HAP-1 (cell line): ENCODE measurements around the gene DMGDH.

ENCODE experiments used
- DNase-seq, 2 experiments: peaks; one replicate each; pipeline ENCODE4 v3.0.0-alpha.2; 2016 to 2020; ENCODE audit warnings: low spot score in 2 of 2
- H3K27me3 ChIP-seq: fragments of 250-450 bp; sonication (Bioruptor Pico); 2 replicates; pipeline ENCODE4 v1.5.1; 2020; ENCODE audit warnings: low read depth, mild to moderate bottlenecking, moderate library complexity
- H3K36me3 ChIP-seq: fragments of 250-450 bp; sonication (Bioruptor Pico); replicated peaks from 2 replicates; pipeline ENCODE4 v1.5.1; 2020; ENCODE audit warnings: mild to moderate bottlenecking
- H3K4me1 ChIP-seq: fragments of 250-450 bp; sonication (Bioruptor Pico); 2 replicates; pipeline ENCODE4 v1.5.1; 2020; ENCODE audit warnings: mild to moderate bottlenecking
- H3K4me3 ChIP-seq: fragments of 250-450 bp; sonication (Bioruptor Pico); 2 replicates; pipeline ENCODE4 v1.5.1; 2020; ENCODE audit warnings: mild to moderate bottlenecking, moderate library complexity
- H3K9me3 ChIP-seq: fragments of 250-450 bp; sonication (Bioruptor Pico); 2 replicates; pipeline ENCODE4 v1.5.1; 2020; ENCODE audit warnings: mild to moderate bottlenecking, moderate library complexity
- in situ Hi-C: fragments of 300-500 bp; cut with MboI; formaldehyde crosslinking; loops from 3 replicates; pipeline ENCODE4 v1.14.3; 2020; ENCODE audit warnings: low sequenced_read_pairs, inconsistent platforms, mixed read lengths

Gene DMGDH

DNA sequence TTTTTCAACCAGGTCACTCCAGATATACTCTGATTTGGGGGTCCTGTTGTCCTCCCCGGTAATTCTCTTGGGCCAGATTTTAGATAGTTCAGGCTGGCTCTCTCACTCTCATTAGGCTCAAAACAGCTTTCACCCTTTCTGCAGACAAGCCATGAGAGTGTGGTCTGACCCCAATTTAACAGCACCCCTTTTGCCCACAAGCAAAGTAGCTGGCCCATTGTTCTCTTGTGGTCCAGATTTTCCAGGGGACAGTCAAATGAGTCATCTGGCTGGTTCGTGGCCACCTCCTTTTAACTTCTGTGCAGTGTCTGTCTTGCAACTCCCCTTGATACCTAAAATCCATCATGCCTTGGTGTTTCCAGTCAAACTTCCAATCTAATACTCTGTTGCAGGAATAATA, 16.6 kb upstream of the DMGDH start:
- H3K27me3 ChIP-seq: no peaks in the 10 kb centered on the region
- no peak overlapping the region for H3K4me3 ChIP-seq
- H3K4me1 ChIP-seq: no peaks in the 10 kb centered on the region
- DNase-seq: no peak
- H3K9me3 ChIP-seq: no peaks in the 10 kb centered on the region
- H3K36me3 ChIP-seq: no peaks in the 10 kb centered on the region
- in situ Hi-C loops: no loop called here

DNA sequence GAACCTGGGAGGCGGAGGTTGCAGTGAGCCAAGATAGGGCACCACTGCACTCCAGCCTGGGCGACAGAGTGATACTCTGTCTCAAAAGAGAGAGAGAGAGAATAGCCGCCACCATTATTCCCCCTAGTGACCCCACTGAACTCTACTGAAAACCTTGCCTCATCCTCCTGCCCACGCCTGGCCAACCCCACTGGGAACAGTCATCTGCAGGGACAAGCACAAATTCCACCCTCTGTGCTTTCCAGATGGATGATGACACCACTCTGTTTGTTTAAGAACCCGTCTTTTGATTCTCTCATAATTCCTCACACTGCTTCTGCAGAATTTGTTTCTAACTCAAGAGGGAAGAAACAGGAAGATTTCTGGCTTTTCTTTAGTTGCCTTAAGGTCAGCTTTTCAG, 12.3 kb upstream of the DMGDH start:
- H3K36me3 ChIP-seq: no peaks in the 10 kb centered on the region
- in situ Hi-C loops: no loop called here
- no peaks in the 10 kb centered on the region for H3K9me3 ChIP-seq
- H3K4me1 ChIP-seq: no peaks in the 10 kb centered on the region
- no peak overlapping the region for H3K4me3 ChIP-seq
- DNase-seq: no peak
- H3K27me3 ChIP-seq: no peaks in the 10 kb centered on the region

GRCh38 chr5:79080804-79081203, 11.3 kb upstream of the DMGDH start:
- Histone ChIP-seq H3K4me3 (no peak overlapping the region), H3K9me3 (no peaks in the 10 kb centered on the region), H3K36me3 (no peaks in the 10 kb centered on the region), H3K4me1 (no peaks in the 10 kb centered on the region), H3K27me3 (no peaks in the 10 kb centered on the region)
- no peak for DNase-seq
- in situ Hi-C loops: no loop called here

DNA sequence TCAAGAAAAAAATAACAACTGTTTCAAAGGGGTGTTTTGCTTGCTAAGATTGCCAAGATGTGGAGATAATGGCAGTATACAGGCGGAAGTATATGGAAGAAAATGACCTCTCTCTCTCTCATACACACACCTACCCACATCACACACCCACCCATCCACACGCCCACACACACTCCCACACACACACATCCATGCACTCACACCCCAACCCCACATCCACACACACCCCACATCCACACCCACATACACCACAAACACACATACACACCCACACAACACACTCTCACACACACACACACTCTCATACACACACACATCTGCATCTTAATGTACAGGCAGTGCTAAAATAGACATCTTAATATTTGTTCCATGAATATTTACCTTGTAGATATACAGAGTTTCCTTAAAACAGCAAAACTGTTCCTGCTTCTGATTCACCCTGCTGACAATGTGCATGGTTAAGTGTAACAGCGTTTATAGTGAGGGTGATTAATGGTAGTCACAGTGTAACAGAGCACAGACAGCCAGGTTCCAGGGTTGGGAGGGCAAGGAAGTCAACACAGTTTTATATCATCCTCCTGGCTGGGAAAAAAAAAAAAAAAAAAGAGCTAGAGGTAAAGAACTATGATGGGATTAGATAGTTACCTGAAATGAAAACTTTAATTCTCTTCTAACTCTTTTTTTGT, 8.3 kb upstream of the DMGDH start:
- no peaks in the 10 kb centered on the region for H3K4me1 ChIP-seq
- H3K9me3 ChIP-seq: no peaks in the 10 kb centered on the region
- H3K27me3 ChIP-seq: no peaks in the 10 kb centered on the region
- DNase-seq: no peak
- no peaks in the 10 kb centered on the region for H3K36me3 ChIP-seq
- in situ Hi-C loops: no loop called here
- H3K4me3 ChIP-seq: no peak overlapping the region

DNA sequence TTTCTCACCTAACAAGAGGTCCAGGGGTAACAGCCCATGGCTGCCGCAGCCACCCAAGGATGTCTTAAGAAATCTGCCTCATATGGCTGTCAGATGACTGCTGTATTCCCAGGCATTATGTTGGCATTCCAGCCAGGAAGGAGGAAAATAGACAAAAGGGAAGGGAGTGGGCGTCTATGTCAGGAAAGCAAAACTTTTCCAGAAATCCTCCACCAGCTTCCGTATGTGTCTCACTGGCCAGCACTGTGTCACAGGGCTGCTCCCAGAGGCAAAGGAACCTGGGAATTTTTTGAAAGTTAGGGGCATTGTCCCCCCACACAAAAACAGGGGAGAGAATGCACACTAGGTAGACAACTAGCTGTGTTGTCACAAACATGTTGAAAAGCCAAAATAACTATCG, 7.3 kb upstream of the DMGDH start:
- no peaks in the 10 kb centered on the region for H3K27me3 ChIP-seq
- no peaks in the 10 kb centered on the region for H3K36me3 ChIP-seq
- in situ Hi-C loops: no loop called here
- H3K4me3 ChIP-seq: no peak overlapping the region
- no peak for DNase-seq
- H3K9me3 ChIP-seq: no peaks in the 10 kb centered on the region
- no peaks in the 10 kb centered on the region for H3K4me1 ChIP-seq

DNA sequence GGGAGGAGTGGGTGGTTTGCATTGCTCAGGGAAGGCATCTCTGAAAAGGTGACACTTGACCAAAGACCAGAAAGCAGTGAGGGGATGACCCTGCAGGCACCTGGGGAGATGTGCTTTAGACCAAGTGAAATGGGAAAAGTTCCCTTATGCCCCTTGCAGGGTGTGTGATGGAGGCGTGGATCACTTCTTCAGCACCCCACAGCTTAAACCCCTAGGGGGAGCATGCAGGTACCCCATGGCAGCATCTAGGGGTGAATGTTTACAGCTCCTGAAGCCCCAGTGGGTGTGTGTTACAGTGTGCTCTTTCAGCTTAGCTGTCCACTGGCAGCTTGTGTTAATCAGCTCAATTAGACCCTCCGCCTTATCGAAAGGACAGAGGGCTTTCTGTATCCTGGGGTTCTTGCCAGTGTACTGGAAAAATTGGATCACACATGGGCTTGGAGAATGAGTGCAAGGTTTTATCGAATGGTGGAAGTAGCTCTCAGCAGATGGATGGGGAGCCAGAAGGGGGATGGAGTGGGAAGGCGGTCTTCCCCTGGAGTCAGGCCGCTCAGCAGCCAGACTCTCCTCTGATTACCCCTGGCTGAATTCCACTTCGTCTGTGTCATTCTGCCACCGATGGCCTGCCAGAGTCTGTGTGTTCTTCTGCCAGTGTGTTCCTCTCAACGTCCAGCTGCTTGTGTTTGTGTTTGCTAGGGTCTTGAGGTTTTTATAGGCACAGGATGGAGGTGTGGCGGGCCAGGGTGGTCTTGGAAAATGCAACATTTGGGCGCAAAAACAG, 6.4 kb upstream of the DMGDH start:
- DNase-seq: no peak
- Histone ChIP-seq H3K27me3 (no peaks in the 10 kb centered on the region), H3K36me3 (no peaks in the 10 kb centered on the region), H3K4me1 (no peaks in the 10 kb centered on the region), H3K9me3 (no peaks in the 10 kb centered on the region), H3K4me3 (no peak overlapping the region)
- in situ Hi-C loops: no loop called here

DNA sequence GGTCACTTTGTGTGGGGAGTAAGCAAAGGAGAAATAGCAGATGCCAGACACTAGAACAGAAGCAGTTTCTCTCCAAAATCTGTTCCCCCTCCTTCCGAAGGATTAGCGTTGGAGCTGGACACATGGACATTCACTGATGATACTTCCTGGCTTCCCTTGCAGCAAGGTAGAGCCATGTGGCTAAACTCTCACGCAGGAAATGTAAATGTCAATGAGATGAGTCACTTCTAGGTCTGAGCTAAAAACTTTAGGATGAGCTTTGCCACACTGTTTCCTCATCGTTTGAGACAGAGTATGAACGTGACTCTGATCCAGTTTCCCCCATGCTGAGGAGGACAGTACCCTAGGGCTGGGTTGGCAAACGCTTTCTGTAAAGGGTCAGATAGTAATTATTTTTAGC, 5.2 kb upstream of the DMGDH start:
- H3K4me3 ChIP-seq: no peak overlapping the region
- no peaks in the 10 kb centered on the region for H3K9me3 ChIP-seq
- no peaks in the 10 kb centered on the region for H3K27me3 ChIP-seq
- H3K36me3 ChIP-seq: no peaks in the 10 kb centered on the region
- in situ Hi-C loops: no loop called here
- no peaks in the 10 kb centered on the region for H3K4me1 ChIP-seq
- no peak for DNase-seq

DNA sequence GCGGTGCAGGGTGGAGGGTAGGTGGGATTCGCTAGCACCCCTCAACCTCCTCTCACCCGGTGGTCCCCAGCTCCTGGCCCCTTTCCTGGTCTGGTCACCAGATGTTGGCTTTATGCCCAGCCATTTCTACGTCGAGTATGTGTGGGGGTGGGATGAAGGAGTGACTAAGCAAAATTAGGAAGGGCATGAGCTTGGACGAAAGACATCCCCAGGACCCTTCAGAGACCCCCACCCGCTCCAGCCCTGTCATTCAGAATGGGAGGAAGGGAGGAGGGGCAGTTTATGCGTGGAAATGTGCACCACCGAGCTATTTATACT, 835 bp upstream of the DMGDH start:
- Histone ChIP-seq H3K36me3 (no peaks in the 10 kb centered on the region), H3K4me3 (no peak overlapping the region), H3K4me1 (no peaks in the 10 kb centered on the region), H3K9me3 (no peaks in the 10 kb centered on the region), H3K27me3 (no peaks in the 10 kb centered on the region)
- DNase-seq: no peak
- in situ Hi-C loops: no loop called here

- Histone ChIP-seq H3K27me3 (no peaks in the 10 kb centered on the region; the same call in 1 of the 2 replicates), H3K4me1 (no peaks in the 10 kb centered on the region), H3K36me3 (no peaks in the 10 kb centered on the region), H3K9me3 (no peaks in the 10 kb centered on the region), H3K4me3 (no peak overlapping the region)
- DNase-seq: no peak
- in situ Hi-C loops: no loop called here
Measured at GRCh38 chr5:79062436-79062835, 7.0 kb downstream of the DMGDH start.

GRCh38 chr5:79059674-79060073, 9.8 kb downstream of the DMGDH start:
- no peaks in the 10 kb centered on the region for H3K9me3 ChIP-seq

DNA sequence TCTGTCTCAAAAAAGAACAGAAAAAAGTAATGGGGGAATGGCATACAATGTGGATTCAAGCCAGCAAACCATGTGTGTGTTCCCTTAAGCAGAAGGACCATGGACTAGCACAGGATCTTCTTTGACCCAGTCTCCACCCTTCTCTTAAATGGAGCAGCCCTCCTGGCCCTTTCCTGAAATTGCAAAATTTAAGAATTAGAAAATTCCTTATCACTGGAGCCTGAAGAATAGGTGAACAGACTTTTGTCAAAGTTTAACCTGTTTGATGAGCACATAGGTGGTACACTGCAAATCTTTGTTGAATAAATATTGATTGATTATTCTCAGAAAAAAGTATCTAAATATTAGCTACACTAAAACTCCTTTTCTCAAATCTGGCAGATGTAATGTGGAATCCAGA, 12.6 kb downstream of the DMGDH start:
- in situ Hi-C loops: no loop called here
- Histone ChIP-seq H3K4me3 (no peak overlapping the region), H3K27me3 (no peaks in the 10 kb centered on the region; the same call in 1 of the 2 replicates), H3K9me3 (no peaks in the 10 kb centered on the region; the same call in 1 of the 2 replicates), H3K4me1 (no peaks in the 10 kb centered on the region), H3K36me3 (no peaks in the 10 kb centered on the region)
- no peak for DNase-seq

More at GRCh38 chr5:79059674-79060073, 9.8 kb downstream of the DMGDH start:
- no peaks in the 10 kb centered on the region for H3K4me1 ChIP-seq
- no peak overlapping the region for H3K4me3 ChIP-seq
- in situ Hi-C loops: no loop called here
- H3K36me3 ChIP-seq: no peaks in the 10 kb centered on the region
- no peaks in the 10 kb centered on the region; the same call in 1 of the 2 replicates for H3K27me3 ChIP-seq
- DNase-seq: no peak

- Histone ChIP-seq H3K27me3 (no peaks in the 10 kb centered on the region; the same call in 1 of the 2 replicates), H3K9me3 (no peaks in the 10 kb centered on the region; the same call in 1 of the 2 replicates), H3K36me3 (no peaks in the 10 kb centered on the region), H3K4me1 (no peaks in the 10 kb centered on the region), H3K4me3 (no peak overlapping the region)
- in situ Hi-C loops: no loop called here
- DNase-seq: no peak
Measured at GRCh38 chr5:79055017-79055416, 14.5 kb downstream of the DMGDH start.

DNA sequence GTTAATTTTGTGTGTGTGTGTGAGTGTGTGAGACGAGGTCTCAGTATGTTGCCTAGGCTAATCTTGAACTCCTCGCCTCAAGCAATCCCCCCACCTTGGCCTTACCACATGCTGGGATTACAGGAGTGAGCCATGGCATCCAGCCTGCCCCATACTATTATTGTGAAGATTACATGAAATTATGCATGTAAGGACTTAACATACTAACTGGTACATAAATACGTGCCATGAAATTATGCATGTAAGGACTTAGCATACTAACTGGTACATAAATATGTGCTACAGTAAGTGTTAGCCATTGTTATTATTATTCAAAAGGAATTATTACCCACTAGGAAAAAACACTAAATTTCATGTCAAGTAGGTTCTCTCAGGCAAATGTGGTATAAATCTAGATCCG, 16.2 kb downstream of the DMGDH start:
- no peaks in the 10 kb centered on the region; the same call in 1 of the 2 replicates for H3K9me3 ChIP-seq
- H3K4me3 ChIP-seq: no peak overlapping the region
- no peaks in the 10 kb centered on the region for H3K4me1 ChIP-seq
- H3K27me3 ChIP-seq: no peaks in the 10 kb centered on the region
- DNase-seq: no peak
- in situ Hi-C loops: no loop called here
- no peaks in the 10 kb centered on the region for H3K36me3 ChIP-seq

DNA sequence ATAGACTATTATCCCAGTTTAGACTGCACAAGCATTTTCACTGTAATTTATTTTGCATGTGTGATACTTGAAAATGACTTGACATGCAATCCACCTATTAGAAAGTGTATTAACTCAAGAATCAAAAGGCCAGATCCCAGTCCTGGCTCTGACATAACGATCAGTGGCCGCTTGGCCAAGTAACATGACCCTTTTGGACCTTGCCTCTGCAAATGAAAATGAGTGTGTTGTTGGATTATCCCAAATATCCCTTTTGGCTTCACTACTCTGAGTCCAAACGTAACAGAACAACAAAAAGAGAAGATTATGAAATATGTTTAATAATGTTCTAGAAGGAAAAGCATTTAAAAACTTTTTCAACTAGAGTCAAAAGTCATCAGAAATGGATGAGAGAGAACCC, 19.0 kb downstream of the DMGDH start:
- in situ Hi-C loops: no loop called here
- no peaks in the 10 kb centered on the region for H3K36me3 ChIP-seq
- no peaks in the 10 kb centered on the region; the same call in 1 of the 2 replicates for H3K9me3 ChIP-seq
- no peak for DNase-seq
- no peaks in the 10 kb centered on the region for H3K4me1 ChIP-seq
- peaks cover 2% of the 10 kb centered on the region; the same call in 1 of the 2 replicates for H3K27me3 ChIP-seq
- no peak overlapping the region for H3K4me3 ChIP-seq
